Calu3 (cell line): ENCODE measurements around the gene PTCD3. TPM values are rescaled to one million over a fixed set of nuclear protein-coding genes. Genes with fewer than 3 reads are reported as not detected.

ENCODE experiments used
- BruUV-seq: library from RNA; stranded (reverse); fragments of 400-500 nt; replicated peaks from 2 replicates; lab custom pipeline; 2021; lab: Mats Ljungman, UMichigan
- CTCF ChIA-PET: fragments of 300-600 bp; sonication (Branson Sonifier 250); formaldehyde crosslinking; loops from one replicate; lab custom pipeline; 2022; ENCODE audit warnings: antibody characterized with exemption; lab: Charles Lee
- DNase-seq: peaks from one replicate; pipeline ENCODE4 v3.0.0; 2022
- H3K27ac Mint-ChIP-seq: one replicate; pipeline ENCODE4 v1.8.0; 2022; ENCODE audit warnings: mixed read lengths; ENCODE audit not compliant: unreplicated experiment
- H3K27me3 Mint-ChIP-seq: one replicate; pipeline ENCODE4 v1.8.0; 2022; ENCODE audit warnings: mixed read lengths; ENCODE audit not compliant: unreplicated experiment
- H3K36me3 Mint-ChIP-seq: one replicate; pipeline ENCODE4 v1.8.0; 2022; ENCODE audit warnings: mild to moderate bottlenecking, moderate library complexity, mixed read lengths; ENCODE audit not compliant: insufficient read depth, unreplicated experiment
- H3K4me1 Mint-ChIP-seq: one replicate; pipeline ENCODE4 v1.8.0; 2022; ENCODE audit warnings: mild to moderate bottlenecking, low read depth, mixed read lengths; ENCODE audit not compliant: unreplicated experiment
- H3K4me3 Mint-ChIP-seq: one replicate; pipeline ENCODE4 v1.8.0; 2022; ENCODE audit warnings: mild to moderate bottlenecking, low read depth, moderate library complexity, mixed read lengths; ENCODE audit not compliant: unreplicated experiment
- H3K9me3 Mint-ChIP-seq: one replicate; pipeline ENCODE4 v1.8.0; 2022; ENCODE audit warnings: low read depth, mixed read lengths; ENCODE audit not compliant: unreplicated experiment
- intact Hi-C: fragments of 100-400 bp; cut with micrococcal nuclease; formaldehyde crosslinking; loops from one replicate; pipeline ENCODE4 v1.10.0; 2022; ENCODE audit not compliant: unreplicated experiment
- total RNA-seq: library from RNA; stranded (reverse); gene quantifications from 2 replicates; pipeline ENCODE4 v1.2.3, GENCODE V29; 2022
- TF ChIP-seq, protein P1 (sequence below): fragments of 200-600 bp; IDR thresholded peaks from one replicate; pipeline ENCODE4 v1.8.0; 2022; ENCODE audit warnings: antibody characterized with exemption; ENCODE audit not compliant: unreplicated experiment

The PTCD3 gene
- total RNA-seq, 1 experiment from 2014 or later: 113 TPM

DNA sequence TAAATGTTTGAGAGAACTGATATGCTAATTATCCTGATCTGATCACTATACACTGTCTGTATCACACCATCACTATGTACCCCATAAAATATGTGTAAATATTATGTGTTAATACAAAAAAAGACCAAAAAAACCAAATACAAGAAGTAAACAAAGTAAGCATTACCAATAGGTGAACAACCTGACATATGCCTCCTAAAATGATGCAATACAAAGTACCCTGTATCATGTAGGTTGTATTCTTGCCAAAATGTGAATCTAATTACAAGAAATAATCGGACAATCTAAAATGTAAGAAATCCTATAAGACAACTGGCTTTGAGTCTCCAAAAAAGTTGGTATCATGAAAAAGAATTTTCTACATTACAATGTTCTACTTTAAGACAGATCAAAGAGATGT is 8.1 kb upstream of the PTCD3 start:
- Mint-ChIP-seq H3K27me3 (no peaks in the 10 kb centered on the region), H3K9me3 (no peaks in the 10 kb centered on the region), H3K27ac (no peak overlapping the region), H3K36me3 (peaks cover 31% of the 10 kb centered on the region), H3K4me1 (peaks cover 4% of the 10 kb centered on the region), H3K4me3 (no peak overlapping the region)
- CTCF ChIA-PET: no interaction called here
- no peak for DNase-seq
- BruUV-seq: no TSS peak
- intact Hi-C loops: no loop called here
- TF ChIP-seq, protein P1, sequence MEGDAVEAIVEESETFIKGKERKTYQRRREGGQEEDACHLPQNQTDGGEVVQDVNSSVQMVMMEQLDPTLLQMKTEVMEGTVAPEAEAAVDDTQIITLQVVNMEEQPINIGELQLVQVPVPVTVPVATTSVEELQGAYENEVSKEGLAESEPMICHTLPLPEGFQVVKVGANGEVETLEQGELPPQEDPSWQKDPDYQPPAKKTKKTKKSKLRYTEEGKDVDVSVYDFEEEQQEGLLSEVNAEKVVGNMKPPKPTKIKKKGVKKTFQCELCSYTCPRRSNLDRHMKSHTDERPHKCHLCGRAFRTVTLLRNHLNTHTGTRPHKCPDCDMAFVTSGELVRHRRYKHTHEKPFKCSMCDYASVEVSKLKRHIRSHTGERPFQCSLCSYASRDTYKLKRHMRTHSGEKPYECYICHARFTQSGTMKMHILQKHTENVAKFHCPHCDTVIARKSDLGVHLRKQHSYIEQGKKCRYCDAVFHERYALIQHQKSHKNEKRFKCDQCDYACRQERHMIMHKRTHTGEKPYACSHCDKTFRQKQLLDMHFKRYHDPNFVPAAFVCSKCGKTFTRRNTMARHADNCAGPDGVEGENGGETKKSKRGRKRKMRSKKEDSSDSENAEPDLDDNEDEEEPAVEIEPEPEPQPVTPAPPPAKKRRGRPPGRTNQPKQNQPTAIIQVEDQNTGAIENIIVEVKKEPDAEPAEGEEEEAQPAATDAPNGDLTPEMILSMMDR: no peak

DNA sequence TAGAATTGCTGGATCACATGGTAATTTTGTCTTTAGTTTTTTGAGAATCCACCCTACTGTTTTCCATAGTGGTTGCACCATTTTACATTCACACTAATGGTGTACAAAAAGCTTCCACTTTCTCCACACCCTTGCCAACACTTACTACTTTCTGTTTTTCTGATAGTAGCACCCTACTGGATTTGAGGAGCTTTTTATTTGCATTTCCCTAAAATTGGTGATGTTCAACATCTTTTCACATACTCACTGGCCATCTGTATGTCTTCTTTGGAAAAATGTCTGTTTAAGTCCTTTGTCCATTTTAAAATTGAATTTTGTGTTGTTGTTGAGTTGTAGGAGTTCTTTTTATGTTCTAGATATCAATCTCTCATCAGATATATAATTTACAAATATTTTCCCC is 3.9 kb upstream of the PTCD3 start:
- H3K27me3 Mint-ChIP-seq: no peaks in the 10 kb centered on the region

DNA sequence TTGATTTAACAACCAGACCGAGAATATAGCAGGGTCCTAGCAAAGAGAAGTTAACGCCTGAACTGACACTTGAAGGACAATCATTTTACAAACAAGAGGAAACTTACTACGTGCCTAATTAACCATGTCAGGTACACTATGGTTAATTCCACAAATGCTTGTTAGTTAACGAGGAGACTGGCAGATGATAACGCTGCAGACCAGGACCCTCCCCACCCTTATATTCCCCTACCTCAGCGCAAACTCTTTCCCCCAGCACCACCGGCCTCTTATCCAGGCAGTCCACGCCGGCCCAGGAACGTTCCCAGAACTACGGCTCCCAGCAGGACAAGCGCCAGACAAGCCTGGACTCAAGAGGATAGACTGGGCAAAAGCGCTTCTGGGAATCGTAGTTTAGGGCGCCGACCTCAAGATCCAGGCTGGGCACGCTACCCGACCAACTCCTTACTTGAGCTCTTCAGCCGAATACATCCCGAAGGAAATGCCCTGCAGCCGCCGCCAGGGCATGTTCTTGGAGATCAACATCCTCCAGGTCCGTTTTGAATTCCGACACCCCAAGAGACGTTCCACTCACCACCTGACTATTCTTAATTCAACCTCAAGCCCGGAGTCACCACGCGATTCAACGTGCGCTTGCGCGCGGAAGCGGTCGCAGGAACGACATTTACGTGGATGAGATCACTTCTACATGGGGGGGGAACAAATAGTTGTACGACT is 625 bp upstream of the PTCD3 start, which contains the start of gene POLR1A:
Gene POLR1A (minus strand): TSS at position 635 of the 717 bp plus-strand sequence. CDS start 110 bp downstream, at position 525.
- Mint-ChIP-seq H3K9me3 (no peaks in the 10 kb centered on the region), H3K36me3 (peaks cover 81% of the 10 kb centered on the region), H3K4me3 (peak within 1 kb of the TSS; percentile 83), H3K27me3 (no peaks in the 10 kb centered on the region), H3K4me1 (peaks cover 42% of the 10 kb centered on the region), H3K27ac (peak within 1 kb of the TSS; percentile 95)
- peak; percentile 83 for DNase-seq
- intact Hi-C loops: no loop called here
- CTCF ChIA-PET: interaction anchor here (1.6 kb wide), 1 partner anchor 278 kb away, joined by 9 read pairs; no protein-coding TSS in a partner anchor
- TF ChIP-seq, protein P1: no peak
- no TSS peak for BruUV-seq

More for the DNA sequence above, 3.9 kb upstream of the PTCD3 start:
- TF ChIP-seq, protein P1: no peak
- CTCF ChIA-PET: no interaction called here
- peaks cover 57% of the 10 kb centered on the region for H3K36me3 Mint-ChIP-seq
- H3K27ac Mint-ChIP-seq: no peak overlapping the region
- DNase-seq: no peak
- intact Hi-C loops: no loop called here
- BruUV-seq: no TSS peak
- no peak overlapping the region for H3K4me3 Mint-ChIP-seq
- H3K4me1 Mint-ChIP-seq: peaks cover 25% of the 10 kb centered on the region
- H3K9me3 Mint-ChIP-seq: no peaks in the 10 kb centered on the region

DNA sequence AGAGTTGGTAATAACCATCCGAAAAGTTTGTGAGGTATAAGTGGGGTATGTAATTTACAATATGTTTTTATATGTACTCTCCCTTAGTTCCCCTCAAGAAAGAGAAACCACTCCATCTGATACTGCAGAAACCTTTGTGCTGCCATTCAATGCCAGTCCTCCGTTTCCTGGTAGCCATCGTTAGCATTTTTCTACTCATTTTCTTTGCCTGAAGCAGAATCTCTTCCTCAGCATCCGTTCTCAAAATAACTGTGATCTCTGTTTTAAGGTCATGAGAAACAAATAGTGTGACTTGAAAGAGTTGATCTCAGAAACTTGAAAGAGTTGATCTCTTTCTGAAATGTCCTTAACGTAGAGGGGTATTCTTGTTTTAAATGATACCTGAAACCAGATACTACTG is 996 bp downstream of the PTCD3 start:
- DNase-seq: no peak
- no peaks in the 10 kb centered on the region for H3K27me3 Mint-ChIP-seq
- H3K9me3 Mint-ChIP-seq: no peaks in the 10 kb centered on the region
- TF ChIP-seq, protein P1: no peak
- intact Hi-C loops: no loop called here
- H3K4me3 Mint-ChIP-seq: peak overlapping the region; percentile 83
- peaks cover 42% of the 10 kb centered on the region for H3K4me1 Mint-ChIP-seq
- BruUV-seq: TSS peak; percentile 64
- CTCF ChIA-PET: interaction anchor here (1.6 kb wide), 1 partner anchor 280 kb away, joined by 9 read pairs; no protein-coding TSS in a partner anchor
- peak overlapping the region; percentile 95 for H3K27ac Mint-ChIP-seq
- peaks cover 81% of the 10 kb centered on the region for H3K36me3 Mint-ChIP-seq
